ACC112 (cell line): ENCODE measurements around the gene OTOP3.
"Not testable (repeated sequence)": the region's sequence is repeated elsewhere in the genome, so short reads cannot be mapped to it uniquely, and the experiment has no call there.

Experiments
- H2AFZ ChIP-seq: fragments of 200-600 bp; sonication (generic); one replicate; pipeline ENCODE4 v1.6.0; 2017; ENCODE audit warnings: antibody characterized with exemption, low read length; ENCODE audit not compliant: unreplicated experiment
- H3K27ac ChIP-seq: fragments of 200-600 bp; sonication (generic); 2 replicates; pipeline ENCODE4 v1.5.1; 2014; ENCODE audit warnings: low read depth, mild to moderate bottlenecking, antibody characterized with exemption, low read length, moderate library complexity
- H3K27me3 ChIP-seq: fragments of 200-600 bp; sonication (generic); 2 replicates; pipeline ENCODE4 v1.6.1; 2014; ENCODE audit warnings: mild to moderate bottlenecking, antibody characterized with exemption, low read length, moderate library complexity, mixed read lengths; ENCODE audit not compliant: insufficient read depth
- H3K36me3 ChIP-seq: fragments of 200-600 bp; sonication (generic); 2 replicates; pipeline ENCODE4 v1.6.1; 2016; ENCODE audit warnings: mild to moderate bottlenecking, antibody characterized with exemption, low read length, moderate library complexity, mixed read lengths; ENCODE audit not compliant: insufficient read depth
- H3K4me1 ChIP-seq: fragments of 200-600 bp; sonication (generic); one replicate; pipeline ENCODE4 v1.6.1; 2016; ENCODE audit warnings: low read length, mixed read lengths; ENCODE audit not compliant: insufficient read depth, unreplicated experiment, control insufficient read depth
- H3K4me3 ChIP-seq: fragments of 200-600 bp; sonication (generic); 2 replicates; pipeline ENCODE4 v1.5.1; 2014; ENCODE audit warnings: mild to moderate bottlenecking, low read depth, low read length
- H3K79me2 ChIP-seq: fragments of 200-600 bp; sonication (generic); one replicate; pipeline ENCODE4 v1.6.0; 2016; ENCODE audit warnings: low read length; ENCODE audit not compliant: control insufficient read depth, unreplicated experiment, insufficient read depth

The OTOP3 gene

GRCh38 chr17:74978240-74978639, 42.5 kb downstream of the OTOP3 start:
- Histone ChIP-seq H3K79me2 (peaks cover 2% of the 10 kb centered on the region), H3K36me3 (no peaks in the 10 kb centered on the region), H3K27me3 (peaks cover 11% of the 10 kb centered on the region), H2AFZ (no peak overlapping the region), H3K27ac (no peak overlapping the region), H3K4me3 (no peak overlapping the region), H3K4me1 (peaks cover 11% of the 10 kb centered on the region)

GRCh38 chr17:74979408-74980146, 43.9 kb downstream of the OTOP3 start:
- H3K36me3 ChIP-seq = no peaks in the 10 kb centered on the region
- peaks cover 2% of the 10 kb centered on the region for H3K79me2 ChIP-seq
- H3K4me3 ChIP-seq = no peak overlapping the region
- peaks cover under 1% of the 10 kb centered on the region for H3K27me3 ChIP-seq
- no peak overlapping the region for H2AFZ ChIP-seq
- H3K27ac ChIP-seq = no peak overlapping the region
- H3K4me1 ChIP-seq = peaks cover 14% of the 10 kb centered on the region

- Histone ChIP-seq H2AFZ (peak overlapping the region; percentile 72), H3K27ac (peak overlapping the region; percentile 36; the same call in 1 of the 2 replicates), H3K4me3 (peak overlapping the region; percentile 91), H3K27me3 (no peaks in the 10 kb centered on the region), H3K36me3 (no peaks in the 10 kb centered on the region), H3K4me1 (peaks cover 14% of the 10 kb centered on the region), H3K79me2 (peaks cover 2% of the 10 kb centered on the region)
These were observed 45.8 kb downstream of the OTOP3 start for GRCh38 chr17:74981318-74981978.

GRCh38 chr17:74981979-74982662, 46.4 kb downstream of the OTOP3 start:
- H2AFZ ChIP-seq = peak overlapping the region; percentile 72
- H3K4me1 ChIP-seq = peaks cover 20% of the 10 kb centered on the region
- H3K79me2 ChIP-seq = peaks cover 2% of the 10 kb centered on the region
- H3K27me3 ChIP-seq = no peaks in the 10 kb centered on the region
- peak overlapping the region; percentile 36; the same call in 1 of the 2 replicates for H3K27ac ChIP-seq
- peak overlapping the region; percentile 91 for H3K4me3 ChIP-seq
- no peaks in the 10 kb centered on the region for H3K36me3 ChIP-seq

DNA sequence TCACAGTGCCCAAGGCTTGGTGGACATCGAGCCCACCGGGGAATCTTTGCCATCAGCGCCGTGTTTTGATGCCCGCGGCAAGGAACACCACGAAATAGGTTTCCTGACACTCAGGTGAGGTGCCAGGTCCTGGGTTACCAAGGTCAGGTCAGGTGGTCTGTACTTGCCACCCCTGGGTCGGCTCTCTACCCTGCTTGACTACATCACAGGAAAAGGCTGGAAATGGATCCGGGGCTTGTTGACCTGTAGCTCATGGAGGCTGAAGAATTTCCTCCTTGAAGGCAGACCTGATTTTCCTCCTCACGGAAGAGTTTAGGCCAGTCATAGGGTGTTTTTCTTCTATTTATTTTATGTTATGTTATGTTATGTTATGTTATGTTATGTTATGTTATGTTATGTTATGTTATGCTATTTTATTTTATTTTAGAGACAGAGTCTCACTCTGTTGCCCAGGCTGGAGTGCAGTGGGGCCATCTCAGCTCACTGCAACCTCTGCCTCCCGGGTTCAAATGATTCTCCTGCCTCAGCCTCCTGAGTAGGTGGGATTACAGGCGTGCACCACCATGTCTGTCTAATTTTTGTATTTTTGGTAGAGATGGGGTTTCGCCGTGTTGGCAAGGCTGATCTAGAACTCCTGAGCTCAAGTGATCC, 47.1 kb downstream of the OTOP3 start:
- H2AFZ ChIP-seq = peak overlapping the region; percentile 72
- H3K79me2 ChIP-seq, H3K27me3 ChIP-seq, H3K36me3 ChIP-seq: not testable (repeated sequence)
- H3K27ac ChIP-seq = peak overlapping the region; percentile 36; the same call in 1 of the 2 replicates
- H3K4me3 ChIP-seq = peak overlapping the region; percentile 91
- peaks cover 20% of the 10 kb centered on the region for H3K4me1 ChIP-seq

DNA sequence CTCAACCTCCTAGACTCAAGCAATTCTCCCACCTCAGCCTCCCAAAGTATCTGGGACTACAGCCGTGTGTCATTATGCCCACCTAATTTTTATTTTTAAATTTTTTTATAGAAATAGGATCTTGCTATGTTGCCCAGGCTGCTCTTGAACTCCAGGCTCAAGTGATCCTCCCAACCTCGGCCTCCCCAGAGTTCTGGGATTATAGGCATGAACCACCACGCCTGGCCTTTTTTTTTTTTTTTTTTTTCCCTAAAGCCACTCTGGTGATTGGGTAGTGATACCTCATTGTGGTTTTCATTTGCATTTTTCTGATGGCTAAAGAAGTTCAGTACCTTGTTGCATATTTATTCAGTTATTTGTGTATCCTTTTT, 50.5 kb downstream of the OTOP3 start:
- Histone ChIP-seq H3K4me3 (no peak overlapping the region), H3K27ac (no peak overlapping the region), H3K4me1 (peaks cover 24% of the 10 kb centered on the region), H3K79me2 (peaks cover 26% of the 10 kb centered on the region), H3K27me3 (no peaks in the 10 kb centered on the region), H2AFZ (no peak overlapping the region), H3K36me3 (no peaks in the 10 kb centered on the region)

GRCh38 chr17:74987418-74987908, 51.8 kb downstream of the OTOP3 start, which contains the start of gene CDR2L:
Gene CDR2L (plus strand): TSS chr17:74987632. CDS start chr17:74988044, 412 bp downstream.
- peaks cover 18% of the 10 kb centered on the region for H3K4me1 ChIP-seq
- no peaks in the 10 kb centered on the region for H3K27me3 ChIP-seq
- peak within 1 kb of the TSS; percentile 80 for H3K4me3 ChIP-seq
- no peaks in the 10 kb centered on the region for H3K36me3 ChIP-seq
- H3K27ac ChIP-seq = peak within 1 kb of the TSS; percentile 74
- peak within 1 kb of the TSS; percentile 88 for H2AFZ ChIP-seq
- H3K79me2 ChIP-seq = peaks cover 30% of the 10 kb centered on the region

DNA sequence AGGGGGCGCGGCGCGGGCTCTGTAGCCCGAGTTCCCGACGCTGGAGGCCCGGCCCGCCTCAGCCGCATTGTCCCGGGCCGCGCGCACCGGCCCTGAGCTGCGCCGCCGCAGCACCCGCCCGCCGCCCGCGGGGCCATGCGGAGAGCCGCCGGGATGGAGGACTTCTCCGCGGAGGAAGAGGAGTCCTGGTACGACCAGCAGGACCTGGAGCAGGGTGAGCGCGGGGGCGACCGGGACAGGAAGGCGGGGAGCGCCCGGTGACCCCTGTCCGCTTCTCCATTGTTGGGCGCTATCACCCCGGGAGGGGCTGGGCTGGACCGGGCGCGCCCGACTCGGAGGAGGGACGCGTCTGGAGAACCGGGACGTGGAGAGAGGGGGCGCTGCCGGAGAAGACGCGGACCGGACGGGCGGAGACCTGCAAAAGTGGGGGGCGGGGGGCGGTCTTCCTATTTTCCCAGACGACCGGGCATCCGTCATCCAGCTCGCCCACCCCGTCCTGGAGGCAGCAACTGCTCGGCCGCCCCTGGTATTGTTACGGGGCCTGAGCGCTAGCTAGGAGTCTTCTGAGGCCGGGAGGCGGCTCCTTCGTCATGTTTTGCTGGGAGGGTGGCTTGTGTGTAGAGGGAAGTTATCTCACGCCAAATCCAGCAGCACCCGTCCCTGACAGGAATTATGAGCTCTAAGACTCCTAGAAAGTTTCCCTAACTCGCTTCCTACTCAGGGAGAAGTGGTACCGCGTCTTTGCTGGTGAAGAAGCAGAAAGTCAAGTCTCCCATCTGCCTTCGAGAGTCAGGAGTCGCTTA, 52.4 kb downstream of the OTOP3 start:
- H3K27me3 ChIP-seq = no peaks in the 10 kb centered on the region
- peak overlapping the region; percentile 88 for H2AFZ ChIP-seq
- peak overlapping the region; percentile 80 for H3K4me3 ChIP-seq
- H3K4me1 ChIP-seq = peaks cover 15% of the 10 kb centered on the region
- no peaks in the 10 kb centered on the region for H3K36me3 ChIP-seq
- H3K79me2 ChIP-seq = peaks cover 28% of the 10 kb centered on the region
- H3K27ac ChIP-seq = peak overlapping the region; percentile 74

- H3K4me1 ChIP-seq = peaks cover 21% of the 10 kb centered on the region
- no peak overlapping the region for H3K27ac ChIP-seq
- H3K27me3 ChIP-seq = no peaks in the 10 kb centered on the region
- no peak overlapping the region for H2AFZ ChIP-seq
- no peak overlapping the region for H3K4me3 ChIP-seq
- H3K79me2 ChIP-seq = peaks cover 33% of the 10 kb centered on the region
- no peaks in the 10 kb centered on the region for H3K36me3 ChIP-seq
These were observed 54.9 kb downstream of the OTOP3 start for GRCh38 chr17:74990581-74991105.
